ENCODE results near the gene KAZN. TPM values are rescaled to one million over a fixed set of nuclear protein-coding genes. Genes with fewer than 3 reads are reported as not detected.

Gene KAZN
- total RNA-seq, 1 donor from 2014 or later = 21.2 TPM

DNA sequence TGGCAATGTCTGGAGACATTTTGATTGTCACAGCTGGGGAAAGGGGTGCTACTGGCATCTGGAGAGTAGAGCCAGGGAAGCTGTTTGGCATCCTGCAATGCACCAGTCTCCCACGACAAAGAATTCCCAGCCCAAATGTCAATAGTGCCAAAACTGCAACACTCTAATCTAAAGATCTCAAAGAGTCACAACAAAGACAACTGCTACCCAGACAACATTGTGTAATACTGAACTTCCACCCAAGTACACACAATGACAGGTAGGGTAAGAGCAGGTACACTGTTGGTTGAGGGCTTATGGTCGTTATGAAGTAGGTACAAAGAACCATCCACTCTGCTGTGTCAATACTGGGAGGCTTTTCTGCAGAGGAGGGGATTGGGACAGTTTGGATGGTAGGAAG lies 546.8 kb downstream of the KAZN start:
- H3K27ac ChIP-seq = no peak overlapping the region
- DNase-seq (no peak), ATAC-seq (no peak)
- H3K27me3 ChIP-seq (ENCODE audit: low read depth) = no peaks in the 10 kb centered on the region
- no peaks in the 10 kb centered on the region for H3K9me3 ChIP-seq
- no peak overlapping the region for H3K4me3 ChIP-seq
- intact Hi-C loops (cut with DNase I) = no loop called here
- H3K36me3 ChIP-seq = no peaks in the 10 kb centered on the region
- no peaks in the 10 kb centered on the region for H3K4me1 ChIP-seq
- TF ChIP-seq, protein P1, sequence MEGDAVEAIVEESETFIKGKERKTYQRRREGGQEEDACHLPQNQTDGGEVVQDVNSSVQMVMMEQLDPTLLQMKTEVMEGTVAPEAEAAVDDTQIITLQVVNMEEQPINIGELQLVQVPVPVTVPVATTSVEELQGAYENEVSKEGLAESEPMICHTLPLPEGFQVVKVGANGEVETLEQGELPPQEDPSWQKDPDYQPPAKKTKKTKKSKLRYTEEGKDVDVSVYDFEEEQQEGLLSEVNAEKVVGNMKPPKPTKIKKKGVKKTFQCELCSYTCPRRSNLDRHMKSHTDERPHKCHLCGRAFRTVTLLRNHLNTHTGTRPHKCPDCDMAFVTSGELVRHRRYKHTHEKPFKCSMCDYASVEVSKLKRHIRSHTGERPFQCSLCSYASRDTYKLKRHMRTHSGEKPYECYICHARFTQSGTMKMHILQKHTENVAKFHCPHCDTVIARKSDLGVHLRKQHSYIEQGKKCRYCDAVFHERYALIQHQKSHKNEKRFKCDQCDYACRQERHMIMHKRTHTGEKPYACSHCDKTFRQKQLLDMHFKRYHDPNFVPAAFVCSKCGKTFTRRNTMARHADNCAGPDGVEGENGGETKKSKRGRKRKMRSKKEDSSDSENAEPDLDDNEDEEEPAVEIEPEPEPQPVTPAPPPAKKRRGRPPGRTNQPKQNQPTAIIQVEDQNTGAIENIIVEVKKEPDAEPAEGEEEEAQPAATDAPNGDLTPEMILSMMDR (IDR thresholded peaks at IDR 0.05) = no peak

DNA sequence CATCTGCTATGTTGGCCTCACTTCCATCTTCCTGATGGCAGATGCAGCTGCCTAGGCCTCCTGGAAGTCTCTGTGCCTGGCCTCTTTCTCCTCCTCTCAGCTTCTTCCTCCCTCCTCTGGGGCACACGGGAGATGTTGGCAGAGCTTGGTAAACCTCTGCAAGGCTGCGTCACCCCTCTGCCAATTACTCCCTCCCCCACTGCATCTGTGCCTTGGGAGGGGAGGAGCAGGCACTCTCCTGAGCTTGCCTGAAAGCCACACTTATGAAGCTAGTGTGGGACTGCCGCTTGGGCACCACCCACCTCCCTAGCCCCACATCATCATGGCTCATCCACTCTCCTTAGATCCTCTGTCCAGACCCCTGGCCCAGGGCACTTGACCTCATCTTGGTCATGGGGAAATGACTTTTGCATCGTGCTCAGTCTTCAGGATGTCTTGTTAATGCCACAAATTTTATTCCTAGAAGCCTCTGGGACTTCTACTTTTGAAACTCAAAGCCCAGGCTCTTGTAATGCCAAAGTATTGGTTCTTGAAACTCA lies 547.7 kb downstream of the KAZN start:
- H3K9me3 ChIP-seq = no peaks in the 10 kb centered on the region
- ATAC-seq (no peak), DNase-seq (no peak)

DNA sequence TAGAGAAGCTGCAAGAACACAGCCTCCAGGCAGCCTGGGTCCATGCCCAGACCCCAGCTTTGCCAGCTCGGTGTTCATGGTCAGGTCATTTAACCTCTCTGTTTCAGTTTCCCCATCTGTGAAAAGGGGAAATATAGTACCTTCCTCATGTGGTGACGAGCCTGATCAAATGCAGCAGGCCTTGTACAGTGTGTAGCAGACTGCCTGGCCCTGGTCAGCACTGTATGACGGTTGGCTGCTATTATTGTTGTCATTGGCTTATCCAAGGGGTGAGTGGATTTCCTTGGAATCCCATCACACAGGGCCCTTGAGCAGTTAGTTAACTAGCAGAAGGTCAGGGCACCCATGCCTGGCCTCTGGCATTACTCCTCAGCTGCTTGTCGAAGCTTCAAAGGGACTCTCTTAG lies 548.5 kb downstream of the KAZN start:
- Histone ChIP-seq H3K4me1 (peaks cover 8% of the 10 kb centered on the region), H3K27ac (no peak overlapping the region), H3K27me3 (ENCODE audit: low read depth) (no peaks in the 10 kb centered on the region), H3K36me3 (no peaks in the 10 kb centered on the region), H3K4me3 (no peak overlapping the region), H3K9me3 (no peaks in the 10 kb centered on the region)
- DNase-seq (no peak), ATAC-seq (peak in 1 of 2 donors; percentile 61)
- TF ChIP-seq, protein P1 (IDR thresholded peaks at IDR 0.05) = no peak
- intact Hi-C loops (cut with DNase I) = no loop called here

More for the DNA sequence above, 547.7 kb downstream of the KAZN start:
- Histone ChIP-seq H3K27ac (no peak overlapping the region), H3K27me3 (ENCODE audit: low read depth) (no peaks in the 10 kb centered on the region), H3K4me1 (no peaks in the 10 kb centered on the region), H3K36me3 (no peaks in the 10 kb centered on the region), H3K4me3 (no peak overlapping the region)
- TF ChIP-seq, protein P1 (IDR thresholded peaks at IDR 0.05) = no peak
- intact Hi-C loops (cut with DNase I) = no loop called here

DNA sequence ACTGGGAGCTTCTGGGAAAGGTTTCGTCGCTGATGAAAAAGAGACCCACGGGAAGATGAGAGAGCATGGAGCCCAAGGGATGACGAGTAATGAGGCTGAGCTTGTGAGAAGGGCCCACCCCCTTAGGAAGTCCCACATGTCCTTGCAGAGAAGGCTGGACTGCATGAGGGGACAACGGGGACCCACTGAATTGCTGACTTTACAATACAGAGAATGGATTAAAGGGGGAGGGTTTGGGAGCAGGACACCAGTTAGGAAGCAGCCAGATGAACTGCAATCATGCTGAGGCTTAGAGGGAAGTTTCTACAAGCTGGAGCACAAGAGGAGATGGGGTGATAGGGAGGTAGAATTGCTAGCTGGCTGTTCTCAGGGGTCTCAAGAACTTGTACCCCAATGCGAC lies 549.5 kb downstream of the KAZN start:
- Histone ChIP-seq H3K27ac (no peak overlapping the region), H3K27me3 (ENCODE audit: low read depth) (no peaks in the 10 kb centered on the region), H3K36me3 (no peaks in the 10 kb centered on the region), H3K9me3 (no peaks in the 10 kb centered on the region), H3K4me3 (no peak overlapping the region), H3K4me1 (peaks cover 16% of the 10 kb centered on the region)
- no peak for ATAC-seq
- no peak for DNase-seq
- intact Hi-C loops (cut with DNase I) = no loop called here
- TF ChIP-seq, protein P1 (IDR thresholded peaks at IDR 0.05) = no peak

DNA sequence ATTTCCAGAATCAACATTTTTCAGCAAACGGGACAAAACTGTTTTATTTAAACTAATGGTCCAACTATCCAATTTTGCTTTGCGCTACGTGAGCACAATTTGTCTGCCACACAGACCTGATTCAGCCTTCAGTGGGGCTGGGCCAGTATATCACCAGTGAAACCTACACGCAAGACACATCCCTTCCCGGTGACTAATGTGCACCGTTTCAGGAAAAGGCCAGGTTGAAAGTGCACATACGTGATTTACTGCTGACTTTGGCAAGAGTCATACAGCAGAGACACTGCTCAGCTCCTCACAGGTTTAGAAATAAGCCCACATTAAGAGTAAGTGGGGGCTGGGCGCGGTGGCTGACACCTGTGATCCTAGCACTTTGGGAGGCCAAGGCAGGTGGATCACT lies 550.0 kb downstream of the KAZN start:
- TF ChIP-seq, protein P1 (IDR thresholded peaks at IDR 0.05) = no peak
- DNase-seq (no peak), ATAC-seq (no peak)
- intact Hi-C loops (cut with DNase I) = no loop called here
- Histone ChIP-seq H3K27ac (no peak overlapping the region), H3K27me3 (ENCODE audit: low read depth) (no peaks in the 10 kb centered on the region), H3K4me1 (peaks cover 16% of the 10 kb centered on the region), H3K36me3 (no peaks in the 10 kb centered on the region), H3K4me3 (no peak overlapping the region), H3K9me3 (no peaks in the 10 kb centered on the region)
